ENCODE measurements around the gene DNTTIP2. TPM values are rescaled to one million over a fixed set of nuclear protein-coding genes. Genes with fewer than 3 reads are reported as not detected.

DNTTIP2 gene
- total and polyA plus RNA-seq, 7 donors: 41.9 to 145 (median 83.6) TPM

GRCh38 chr1:93822730-93823425 lies 56.1 kb downstream of the DNTTIP2 start:
- 97 to 100% methylated on average over 2 of the region's 2 CpGs; no CpG with 5 or more reads in 1 of the 3 donors for WGBS, 3 donors
- H3K4me3 ChIP-seq: no peak overlapping the region
- intact Hi-C loops (cut with DNase I): no loop called here
- H3K4me1 ChIP-seq: no peaks in the 10 kb centered on the region
- no peaks in the 10 kb centered on the region for H3K27me3 ChIP-seq (ENCODE audit: insufficient read depth in 3 of 3, low read length in 2 of 3)
- H3K27ac ChIP-seq: no peak overlapping the region
- no peaks in the 10 kb centered on the region for H3K36me3 ChIP-seq (ENCODE audit: insufficient read depth in 1 of 2, low read depth in 1 of 2)
- ATAC-seq: no peak
- DNase-seq: no peak
- no peak for TF ChIP-seq CTCF (IDR thresholded peaks at IDR 0.05)
- no peaks in the 10 kb centered on the region for H3K9me3 ChIP-seq

- H3K9me3 ChIP-seq: no peaks in the 10 kb centered on the region
- 76 to 81% (median 80%) methylated on average over 4 of the region's 4 CpGs for WGBS, 3 donors
- H3K36me3 ChIP-seq (ENCODE audit: insufficient read depth in 1 of 2, low read depth in 1 of 2): no peaks in the 10 kb centered on the region
- no peak overlapping the region for H3K4me3 ChIP-seq
- no peaks in the 10 kb centered on the region for H3K4me1 ChIP-seq
- ATAC-seq (no peak), DNase-seq (no peak)
- intact Hi-C loops (cut with DNase I): no loop called here
- no peak overlapping the region for H3K27ac ChIP-seq
- H3K27me3 ChIP-seq (ENCODE audit: insufficient read depth in 3 of 3, low read length in 2 of 3): no peaks in the 10 kb centered on the region
- TF ChIP-seq CTCF (IDR thresholded peaks at IDR 0.05): no peak
Measured at GRCh38 chr1:93821423-93822144, 57.4 kb downstream of the DNTTIP2 start.

GRCh38 chr1:93820554-93821422 lies 58.2 kb downstream of the DNTTIP2 start:
- Histone ChIP-seq H3K27me3 (ENCODE audit: insufficient read depth in 3 of 3, low read length in 2 of 3) (no peaks in the 10 kb centered on the region), H3K9me3 (no peaks in the 10 kb centered on the region), H3K4me3 (no peak overlapping the region), H3K4me1 (no peaks in the 10 kb centered on the region), H3K36me3 (ENCODE audit: insufficient read depth in 1 of 2, low read depth in 1 of 2) (no peaks in the 10 kb centered on the region), H3K27ac (no peak overlapping the region)
- no peak for TF ChIP-seq CTCF (IDR thresholded peaks at IDR 0.05)
- intact Hi-C loops (cut with DNase I): no loop called here
- WGBS, 3 donors: 78 to 86% (median 81%) methylated on average over 10 of the region's 10 CpGs
- DNase-seq (no peak), ATAC-seq (no peak)

- intact Hi-C loops (cut with DNase I): loop anchor here (10.0 kb wide), 1 partner anchor 384 kb away; no protein-coding TSS in a partner anchor
- no peak for TF ChIP-seq CTCF (IDR thresholded peaks at IDR 0.05)
- Histone ChIP-seq H3K27me3 (ENCODE audit: insufficient read depth in 3 of 3, low read length in 2 of 3) (no peaks in the 10 kb centered on the region), H3K4me1 (no peaks in the 10 kb centered on the region), H3K36me3 (ENCODE audit: insufficient read depth in 1 of 2, low read depth in 1 of 2) (no peaks in the 10 kb centered on the region), H3K27ac (no peak overlapping the region), H3K9me3 (no peaks in the 10 kb centered on the region), H3K4me3 (no peak overlapping the region)
- DNase-seq (no peak), ATAC-seq (no peak)
Measured at GRCh38 chr1:93818570-93818959, 60.4 kb downstream of the DNTTIP2 start.

Data from psoas muscle (tissue), 8 donors.